Psoas muscle (tissue), 8 donors: ENCODE data around the gene PNCK. TPM values are rescaled to one million over a fixed set of nuclear protein-coding genes. Genes with fewer than 3 reads are reported as not detected.
"Not testable (repeated sequence)": the region's sequence is repeated elsewhere in the genome, so short reads cannot be mapped to it uniquely, and the experiment has no call there.

Experiments used
- ATAC-seq, 4 donors: fragments of 200-7000 bp; cut with Tn5 transposase; one replicate each; pipeline ENCODE4 v1.9.1; 2020; ENCODE audit warnings: moderate library complexity in 3 of 4, mild to moderate bottlenecking in 2 of 4
- DNase-seq, 2 donors: peaks; one replicate each; pipeline ENCODE4 v3.0.0-alpha.2; 2020
- H3K27ac ChIP-seq: fragments of 200-600 bp; one replicate; pipeline ENCODE4 v1.8.0; 2022
- H3K27me3 ChIP-seq, 3 donors: fragments of 200-600 bp in 1 of 3; one replicate each; pipeline versions ENCODE4 v1.6.1 to v1.8.0; 2013 to 2022; ENCODE audit warnings: low read length in 2 of 3, mild to moderate bottlenecking in 2 of 3, moderate library complexity in 1 of 3; ENCODE audit not compliant: insufficient read depth in 3 of 3
- H3K36me3 ChIP-seq, 2 donors: fragments of 200-600 bp in 1 of 2; one replicate each; pipeline versions ENCODE4 v1.6.1 to v1.8.0; 2013 to 2022; ENCODE audit warnings: low read depth in 1 of 2, mild to moderate bottlenecking in 1 of 2, moderate library complexity in 1 of 2; ENCODE audit not compliant: insufficient read depth in 1 of 2
- H3K4me1 ChIP-seq: fragments of 200-600 bp; one replicate; pipeline ENCODE4 v1.8.0; 2022
- H3K4me3 ChIP-seq: fragments of 200-600 bp; one replicate; pipeline ENCODE4 v1.8.0; 2022; ENCODE audit warnings: mild to moderate bottlenecking
- H3K9me3 ChIP-seq: fragments of 200-600 bp; one replicate; pipeline ENCODE4 v1.8.0; 2022
- CTCF ChIP-seq: fragments of 200-600 bp; IDR thresholded peaks from one replicate; pipeline ENCODE4 v1.8.0; 2022; ENCODE audit warnings: antibody characterized with exemption
- WGBS, 3 donors: extraction: QIAGEN DNeasy Blood & Tissue Kit; methylation state at CpG; one replicate each; pipeline versions ENCODE4 v1.1.6 to v1.1.7; 2013; 5-methylcytosine and 5-hydroxymethylcytosine counted together
- intact Hi-C, 2 donors: fragments of 100-400 bp; cut with DNase I; formaldehyde crosslinking; loops; one replicate each; pipeline versions ENCODE4 v1.11.0 to v1.14.2; 2022
- polyA plus RNA-seq, 3 donors: library from polyadenylated mRNA; stranded (reverse); fragments of 200-250 nt; gene quantifications; one replicate each; pipeline ENCODE4 v1.2.3, GENCODE V29; 2013
- total RNA-seq, 4 donors: library from RNA; stranded (reverse); fragmentation: NEBNext Ultra II Directional in 2 of 4; extraction: Animal tissue kit (Norgen Biotek cat#: 25700) in 2 of 4; gene quantifications; one replicate each; pipeline versions ENCODE4 v1.2.1 to v1.2.4, GENCODE V29; 2021 to 2023
- donor health status: healthy with polysubstance abuse.
- donor health status: DM: no; HTN: no; CAD: no; lungs with moderate emphysema.
- donor health status: Bipolar disorder and iron deficiency.
- donor health status: healthy.
- donor health status: DM: yes; HTN: yes; CAD: no.
- donor health status: DM: no; HTN: no; CAD: no.
- donor health status: DM: no; HTN: no; CAD: no.
- donor health status: DM: yes; HTN: yes; CAD: no.

The PNCK gene
- total and polyA plus RNA-seq, 7 donors: 0.21 to 1.9 (median 0.92) TPM

GRCh38 chrX:153692003-153692402, 18.4 kb upstream of the PNCK start:
- ATAC-seq: no peak
- H3K27ac ChIP-seq: peak overlapping the region; percentile 30
- TF ChIP-seq CTCF: no peak
- H3K36me3 ChIP-seq: peaks cover 2 to 10% of the 10 kb centered on the region in 2 donors
- no peak overlapping the region for H3K4me3 ChIP-seq
- WGBS, 3 donors: 39 to 60% methylated on average over 4 of the region's 4 CpGs; no CpG with 5 or more reads in 1 of the 3 donors
- no peaks in the 10 kb centered on the region for H3K9me3 ChIP-seq
- H3K4me1 ChIP-seq: peaks cover 4% of the 10 kb centered on the region
- H3K27me3 ChIP-seq: peaks cover 0 to 2% (median 0%) of the 10 kb centered on the region in 3 donors
- intact Hi-C loops: no loop called here
- DNase-seq: peak in 1 of 2 donors; percentile 40

DNA sequence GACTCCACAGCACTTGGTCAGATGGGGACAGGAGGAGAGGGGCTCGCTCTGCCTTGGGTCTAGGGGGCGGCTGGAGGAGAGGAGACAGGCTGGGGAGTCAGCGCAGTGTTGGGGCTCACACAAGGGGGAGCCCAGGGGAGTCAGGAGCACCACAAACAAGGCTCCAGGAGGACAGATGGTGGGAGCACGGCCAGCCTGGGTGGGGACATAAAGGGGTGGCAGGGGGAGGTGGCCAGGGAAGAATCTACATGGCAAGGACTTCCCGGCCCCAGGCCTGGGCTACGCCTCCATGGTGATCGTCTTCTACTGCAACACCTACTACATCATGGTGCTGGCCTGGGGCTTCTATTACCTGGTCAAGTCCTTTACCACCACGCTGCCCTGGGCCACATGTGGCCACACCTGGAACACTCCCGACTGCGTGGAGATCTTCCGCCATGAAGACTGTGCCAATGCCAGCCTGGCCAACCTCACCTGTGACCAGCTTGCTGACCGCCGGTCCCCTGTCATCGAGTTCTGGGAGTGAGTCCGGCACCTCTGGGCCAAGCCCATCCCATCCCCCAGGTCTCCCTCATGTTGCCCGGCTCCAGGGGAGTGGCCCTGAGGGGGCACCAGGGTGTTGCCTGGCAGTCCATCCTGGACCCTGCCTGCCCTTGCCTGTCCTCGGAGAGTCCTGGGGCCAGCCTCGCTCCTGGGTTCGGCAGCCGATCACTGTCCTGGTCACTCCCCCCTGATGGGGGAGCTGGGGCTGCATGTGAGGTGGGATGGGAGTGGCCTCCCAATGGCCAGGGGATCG, 17.6 kb upstream of the PNCK start:
- intact Hi-C loops, H3K27ac ChIP-seq, H3K27me3 ChIP-seq, ATAC-seq, H3K4me1 ChIP-seq, H3K9me3 ChIP-seq: not testable (repeated sequence)
- peak in 1 of 2 donors; percentile 50 for DNase-seq
- WGBS, 3 donors: 57 to 78% (median 77%) methylated on average over 12 to 21 of the region's 21 CpGs
- Histone ChIP-seq H3K4me3 (peak overlapping the region; percentile 25), H3K36me3 (peaks cover 0 to 10% of the 10 kb centered on the region in 2 donors)

DNA sequence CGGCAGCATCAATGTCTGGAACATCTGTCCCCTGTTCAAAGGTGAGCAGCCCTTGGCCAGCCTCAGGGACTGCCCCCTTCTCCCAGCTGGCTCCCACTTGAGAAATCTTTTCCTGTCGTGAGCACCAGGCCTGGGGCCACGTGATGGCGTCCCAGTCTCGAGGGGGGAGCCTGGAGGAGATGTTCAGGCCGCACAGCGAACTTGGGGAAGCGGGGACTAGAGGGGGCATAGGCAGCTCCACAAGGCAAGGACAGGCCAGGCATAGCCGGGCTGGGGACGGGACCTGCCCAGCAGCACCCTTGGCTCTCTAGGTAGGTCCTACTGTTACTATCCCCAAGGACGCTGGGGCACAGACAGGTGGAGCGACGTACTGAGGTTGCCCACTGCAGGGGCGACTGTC, 16.9 kb upstream of the PNCK start:
- peaks cover 0 to 2% (median 0%) of the 10 kb centered on the region in 3 donors for H3K27me3 ChIP-seq
- TF ChIP-seq CTCF: no peak
- H3K9me3 ChIP-seq: no peaks in the 10 kb centered on the region
- H3K36me3 ChIP-seq: peaks cover 0 to 10% of the 10 kb centered on the region in 2 donors
- 54 to 81% (median 73%) methylated on average over 11 to 14 of the region's 14 CpGs for WGBS, 3 donors
- ATAC-seq (no peak), DNase-seq (peak in 1 of 2 donors; percentile 48)
- H3K4me3 ChIP-seq: peak overlapping the region; percentile 68
- peak overlapping the region; percentile 42 for H3K27ac ChIP-seq
- no peaks in the 10 kb centered on the region for H3K4me1 ChIP-seq
- intact Hi-C loops: no loop called here

- WGBS, 3 donors: 46 to 73% (median 65%) methylated on average over 14 to 19 of the region's 19 CpGs
- H3K27ac ChIP-seq: peak overlapping the region; percentile 42
- H3K36me3 ChIP-seq: peaks cover 0 to 7% of the 10 kb centered on the region in 2 donors
- TF ChIP-seq CTCF: no peak
- H3K27me3 ChIP-seq: peaks cover 0 to 7% (median 0%) of the 10 kb centered on the region in 3 donors
- ATAC-seq (peak; percentile 10 to 40 (median 25)), DNase-seq (peak in 1 of 2 donors; percentile 61)
- intact Hi-C loops: no loop called here
- no peaks in the 10 kb centered on the region for H3K9me3 ChIP-seq
- peak overlapping the region; percentile 68 for H3K4me3 ChIP-seq
- no peaks in the 10 kb centered on the region for H3K4me1 ChIP-seq
These were observed 16.2 kb upstream of the PNCK start for GRCh38 chrX:153689654-153690465.
